OCI-LY3 (cell line): Measurements from ENCODE around the gene SPOP.

ENCODE experiments used
- EZH2phosphoT487 ChIP-seq: fragments of 200-600 bp; shearing (Covaris generic); IDR thresholded peaks from 2 replicates; pipeline ENCODE4 v1.6.1; 2018; ENCODE audit warnings: antibody characterized with exemption, mixed run types, low read depth
- TF ChIP-seq, protein P1 (sequence below): fragments of 200-600, 300-600 bp; sonication (generic); IDR thresholded peaks from 2 replicates; pipeline ENCODE4 v1.5.1; 2014; ENCODE audit warnings: antibody characterized with exemption, low read length, low read depth

DNA sequence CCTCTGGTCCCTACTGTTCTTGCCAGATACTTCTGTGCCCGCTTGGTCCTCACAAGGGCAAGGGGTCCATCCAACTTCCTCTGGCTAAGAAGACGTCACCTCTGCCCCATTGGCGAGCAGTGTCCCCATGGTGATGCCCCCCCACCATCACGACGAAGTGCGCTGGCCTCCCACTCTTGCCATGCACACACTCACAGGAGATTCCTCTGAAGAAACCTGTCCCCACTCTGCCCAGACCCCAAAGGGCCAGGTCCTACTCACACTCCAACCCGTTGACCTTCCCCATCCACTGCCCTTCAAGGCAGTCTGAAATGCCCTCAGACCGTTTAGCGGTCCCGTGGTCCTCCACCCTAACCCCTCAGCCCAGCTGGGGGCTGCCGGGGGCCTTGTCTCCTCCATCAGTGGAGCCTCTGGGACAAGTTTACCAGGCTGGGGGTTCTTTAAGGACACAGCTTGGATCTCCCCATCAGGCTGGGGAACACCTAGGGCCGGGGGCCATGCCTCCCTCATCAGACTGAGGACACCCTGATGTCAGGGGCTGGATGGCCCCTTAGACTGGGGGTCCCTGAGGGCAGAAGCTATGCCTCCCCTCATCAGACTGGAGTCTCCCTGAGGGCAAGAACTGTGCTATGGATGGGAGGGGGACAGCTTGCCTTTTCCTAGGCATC lies 95.7 kb downstream of the SPOP start:
- TF ChIP-seq, protein P1, sequence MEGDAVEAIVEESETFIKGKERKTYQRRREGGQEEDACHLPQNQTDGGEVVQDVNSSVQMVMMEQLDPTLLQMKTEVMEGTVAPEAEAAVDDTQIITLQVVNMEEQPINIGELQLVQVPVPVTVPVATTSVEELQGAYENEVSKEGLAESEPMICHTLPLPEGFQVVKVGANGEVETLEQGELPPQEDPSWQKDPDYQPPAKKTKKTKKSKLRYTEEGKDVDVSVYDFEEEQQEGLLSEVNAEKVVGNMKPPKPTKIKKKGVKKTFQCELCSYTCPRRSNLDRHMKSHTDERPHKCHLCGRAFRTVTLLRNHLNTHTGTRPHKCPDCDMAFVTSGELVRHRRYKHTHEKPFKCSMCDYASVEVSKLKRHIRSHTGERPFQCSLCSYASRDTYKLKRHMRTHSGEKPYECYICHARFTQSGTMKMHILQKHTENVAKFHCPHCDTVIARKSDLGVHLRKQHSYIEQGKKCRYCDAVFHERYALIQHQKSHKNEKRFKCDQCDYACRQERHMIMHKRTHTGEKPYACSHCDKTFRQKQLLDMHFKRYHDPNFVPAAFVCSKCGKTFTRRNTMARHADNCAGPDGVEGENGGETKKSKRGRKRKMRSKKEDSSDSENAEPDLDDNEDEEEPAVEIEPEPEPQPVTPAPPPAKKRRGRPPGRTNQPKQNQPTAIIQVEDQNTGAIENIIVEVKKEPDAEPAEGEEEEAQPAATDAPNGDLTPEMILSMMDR: no peak
- no peak for TF ChIP-seq EZH2phosphoT487
